HepG2 (cell line): ENCODE data around the gene APOC3. TPM values are rescaled to one million over a fixed set of nuclear protein-coding genes. Genes with fewer than 3 reads are reported as not detected.

Experiments used
- BORCS8-MEF2B ChIP-seq: sonication (generic); formaldehyde crosslinking; IDR thresholded peaks from 2 replicates; pipeline ENCODE4 v1.8.0; 2022; ENCODE audit warnings: mild to moderate bottlenecking, missing genetic modification reagents
- GLI4 ChIP-seq: sonication (generic); formaldehyde crosslinking; IDR thresholded peaks from 2 replicates; pipeline ENCODE4 v1.5.1; 2020; ENCODE audit warnings: missing genetic modification reagents, mild to moderate bottlenecking, moderate library complexity, borderline replicate concordance
- KDM6A ChIP-seq: IDR thresholded peaks from 2 replicates; pipeline ENCODE4 v1.6.1; 2016; ENCODE audit warnings: low read depth
- KLF9 ChIP-seq: IDR thresholded peaks from 2 replicates; pipeline ENCODE4 v1.6.1; 2016; ENCODE audit warnings: low read depth
- MBD4 ChIP-seq: IDR thresholded peaks from 2 replicates; pipeline ENCODE4 v1.6.1; 2012; ENCODE audit warnings: low read length, inconsistent platforms, borderline replicate concordance
- MEIS1 ChIP-seq: sonication (generic); formaldehyde crosslinking; IDR thresholded peaks from 2 replicates; pipeline ENCODE4 v1.9.0; 2021; ENCODE audit warnings: mild to moderate bottlenecking, missing genetic modification reagents, moderate library complexity, borderline replicate concordance
- NFIC ChIP-seq: IDR thresholded peaks from 2 replicates; pipeline ENCODE4 v1.6.1; 2012; ENCODE audit warnings: mild to moderate bottlenecking, low read length, inconsistent platforms
- NR1H2 ChIP-seq: sonication (generic); formaldehyde crosslinking; IDR thresholded peaks from 2 replicates; pipeline ENCODE4 v1.8.1; 2022; ENCODE audit warnings: low read depth, missing genetic modification reagents, borderline replicate concordance
- POLR2G ChIP-seq: fragments of 200-400 bp; formaldehyde crosslinking; IDR thresholded peaks from 2 replicates; pipeline ENCODE4 v1.6.1; 2018; ENCODE audit warnings: mild to moderate bottlenecking, low read depth, low read length, moderate library complexity
- RNF2 ChIP-seq: fragments of 450-650 bp; conservative IDR thresholded peaks from 2 replicates; pipeline ENCODE4 v1.6.1; 2016; ENCODE audit warnings: low read depth
- SIX4 ChIP-seq: sonication (generic); formaldehyde crosslinking; IDR thresholded peaks from 2 replicates; pipeline ENCODE4 v1.4.0; 2020; ENCODE audit warnings: missing genetic modification reagents
- SP5 ChIP-seq: IDR thresholded peaks from 2 replicates; pipeline ENCODE4 v1.6.1; 2016; ENCODE audit warnings: low read depth, borderline replicate concordance
- ZNF652 ChIP-seq: IDR thresholded peaks from 2 replicates; pipeline ENCODE4 v1.6.1; 2016; ENCODE audit warnings: low read depth, borderline replicate concordance
- ZNF7 ChIP-seq: IDR thresholded peaks from 2 replicates; pipeline ENCODE4 v1.6.1; 2016; ENCODE audit warnings: missing biosample characterization, missing genetic modification reagents
- ZNF724P ChIP-seq: sonication (generic); formaldehyde crosslinking; IDR thresholded peaks from 2 replicates; pipeline ENCODE4 v1.8.0; 2022; ENCODE audit warnings: missing genetic modification reagents, borderline replicate concordance
- ZNF746 ChIP-seq: sonication (generic); formaldehyde crosslinking; IDR thresholded peaks from 2 replicates; pipeline ENCODE4 v1.8.0; 2022; ENCODE audit warnings: mild to moderate bottlenecking, missing genetic modification reagents
- polyA plus RNA-seq, 8 experiments: library from polyadenylated mRNA; depleted of rRNA in 3 of 8; stranded (reverse) in 7 of 8; unstranded in 1 of 8; fragments of >200 nt; fragmentation: Illumina TruSeq in 4 of 8; extraction: Trizol in 4 of 8; gene quantifications; 2 replicates each; pipeline versions ENCODE4 v1.2.1 to v1.2.3, GENCODE V29; 2011 to 2016; ENCODE audit warnings: low read depth in 4 of 8, missing spikeins in 1 of 8, mixed read lengths in 1 of 8; ENCODE audit not compliant: insufficient read depth in 1 of 8
- total RNA-seq, 5 experiments: library from RNA; depleted of rRNA; stranded (reverse); fragments of >200 nt; fragmentation: Illumina TruSeq; extraction: Trizol; gene quantifications; 2 replicates each; pipeline ENCODE4 v1.2.3, GENCODE V29; 2016; ENCODE audit warnings: low read depth in 1 of 5
- TF ChIP-seq, protein P1 (sequence below): sonication (generic); formaldehyde crosslinking; IDR thresholded peaks from 2 replicates; pipeline ENCODE4 v1.4.0; 2020; ENCODE audit warnings: mild to moderate bottlenecking, missing genetic modification reagents
- TF ChIP-seq, protein P2 (sequence below): sonication (generic); formaldehyde crosslinking; conservative IDR thresholded peaks from 2 replicates; pipeline ENCODE4 v1.4.0; 2020; ENCODE audit warnings: missing genetic modification reagents
- TF ChIP-seq, protein P3 (sequence below): sonication (generic); formaldehyde crosslinking; IDR thresholded peaks from 2 replicates; pipeline ENCODE4 v1.4.0; 2020; ENCODE audit warnings: low read depth, mild to moderate bottlenecking, missing genetic modification reagents
- TF ChIP-seq, protein P4 (sequence below): sonication (generic); formaldehyde crosslinking; IDR thresholded peaks from 2 replicates; pipeline ENCODE4 v1.5.0; 2020; ENCODE audit warnings: missing genetic modification reagents, mild to moderate bottlenecking, borderline replicate concordance
- TF ChIP-seq, protein P5 (sequence below): sonication (generic); formaldehyde crosslinking; IDR thresholded peaks from 2 replicates; pipeline ENCODE4 v1.8.1; 2023; ENCODE audit warnings: missing genetic modification reagents, mild to moderate bottlenecking, borderline replicate concordance
- TF ChIP-seq, protein P6 (sequence below): sonication (generic); formaldehyde crosslinking; IDR thresholded peaks from 2 replicates; pipeline ENCODE4 v1.8.1; 2023; ENCODE audit warnings: mild to moderate bottlenecking, missing genetic modification reagents

Gene APOC3
- total and polyA plus RNA-seq, 2 of the 13 experiments (the other 11 are each of a cell fraction or from before 2014, with no cell fraction given) = 314 to 687 TPM

DNA sequence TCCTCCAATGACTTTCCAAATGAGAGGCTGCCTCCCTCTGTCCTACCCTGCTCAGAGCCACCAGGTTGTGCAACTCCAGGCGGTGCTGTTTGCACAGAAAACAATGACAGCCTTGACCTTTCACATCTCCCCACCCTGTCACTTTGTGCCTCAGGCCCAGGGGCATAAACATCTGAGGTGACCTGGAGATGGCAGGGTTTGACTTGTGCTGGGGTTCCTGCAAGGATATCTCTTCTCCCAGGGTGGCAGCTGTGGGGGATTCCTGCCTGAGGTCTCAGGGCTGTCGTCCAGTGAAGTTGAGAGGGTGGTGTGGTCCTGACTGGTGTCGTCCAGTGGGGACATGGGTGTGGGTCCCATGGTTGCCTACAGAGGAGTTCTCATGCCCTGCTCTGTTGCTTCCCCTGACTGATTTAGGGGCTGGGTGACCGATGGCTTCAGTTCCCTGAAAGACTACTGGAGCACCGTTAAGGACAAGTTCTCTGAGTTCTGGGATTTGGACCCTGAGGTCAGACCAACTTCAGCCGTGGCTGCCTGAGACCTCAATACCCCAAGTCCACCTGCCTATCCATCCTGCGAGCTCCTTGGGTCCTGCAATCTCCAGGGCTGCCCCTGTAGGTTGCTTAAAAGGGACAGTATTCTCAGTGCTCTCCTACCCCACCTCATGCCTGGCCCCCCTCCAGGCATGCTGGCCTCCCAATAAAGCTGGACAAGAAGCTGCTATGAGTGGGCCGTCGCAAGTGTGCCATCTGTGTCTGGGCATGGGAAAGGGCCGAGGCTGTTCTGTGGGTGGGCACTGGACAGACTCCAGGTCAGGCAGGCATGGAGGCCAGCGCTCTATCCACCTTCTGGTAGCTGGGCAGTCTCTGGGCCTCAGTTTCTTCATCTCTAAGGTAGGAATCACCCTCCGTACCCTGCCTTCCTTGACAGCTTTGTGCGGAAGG is 2.9 kb downstream of the APOC3 start (continued):
- TF ChIP-seq, protein P1, sequence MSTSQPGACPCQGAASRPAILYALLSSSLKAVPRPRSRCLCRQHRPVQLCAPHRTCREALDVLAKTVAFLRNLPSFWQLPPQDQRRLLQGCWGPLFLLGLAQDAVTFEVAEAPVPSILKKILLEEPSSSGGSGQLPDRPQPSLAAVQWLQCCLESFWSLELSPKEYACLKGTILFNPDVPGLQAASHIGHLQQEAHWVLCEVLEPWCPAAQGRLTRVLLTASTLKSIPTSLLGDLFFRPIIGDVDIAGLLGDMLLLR (CRISPR knock-in tag) = peak; percentile 71; the same call in 1 of the 2 replicates
- TF ChIP-seq ZNF652 (CRISPR knock-in tag) = peak; percentile 76; the same call in 1 of the 2 replicates
- TF ChIP-seq SIX4 (CRISPR knock-in tag) = peak; percentile 87
- no peak for TF ChIP-seq NFIC
- no peak; the same call in 1 of the 2 replicates for TF ChIP-seq GLI4 (CRISPR knock-in tag)
- peak; percentile 96 for TF ChIP-seq ZNF746 (CRISPR knock-in tag)
- TF ChIP-seq ZNF724P (CRISPR knock-in tag) = peak; percentile 34; the same call in 1 of the 2 replicates
- TF ChIP-seq, protein P2, sequence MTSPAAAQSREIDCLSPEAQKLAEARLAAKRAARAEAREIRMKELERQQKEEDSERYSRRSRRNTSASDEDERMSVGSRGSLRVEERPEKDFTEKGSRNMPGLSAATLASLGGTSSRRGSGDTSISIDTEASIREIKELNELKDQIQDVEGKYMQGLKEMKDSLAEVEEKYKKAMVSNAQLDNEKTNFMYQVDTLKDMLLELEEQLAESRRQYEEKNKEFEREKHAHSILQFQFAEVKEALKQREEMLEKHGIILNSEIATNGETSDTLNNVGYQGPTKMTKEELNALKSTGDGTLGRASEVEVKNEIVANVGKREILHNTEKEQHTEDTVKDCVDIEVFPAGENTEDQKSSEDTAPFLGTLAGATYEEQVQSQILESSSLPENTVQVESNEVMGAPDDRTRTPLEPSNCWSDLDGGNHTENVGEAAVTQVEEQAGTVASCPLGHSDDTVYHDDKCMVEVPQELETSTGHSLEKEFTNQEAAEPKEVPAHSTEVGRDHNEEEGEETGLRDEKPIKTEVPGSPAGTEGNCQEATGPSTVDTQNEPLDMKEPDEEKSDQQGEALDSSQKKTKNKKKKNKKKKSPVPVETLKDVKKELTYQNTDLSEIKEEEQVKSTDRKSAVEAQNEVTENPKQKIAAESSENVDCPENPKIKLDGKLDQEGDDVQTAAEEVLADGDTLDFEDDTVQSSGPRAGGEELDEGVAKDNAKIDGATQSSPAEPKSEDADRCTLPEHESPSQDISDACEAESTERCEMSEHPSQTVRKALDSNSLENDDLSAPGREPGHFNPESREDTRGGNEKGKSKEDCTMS (CRISPR knock-in tag) = no peak
- no peak for TF ChIP-seq ZNF7 (CRISPR knock-in tag)
- TF ChIP-seq MEIS1 = peak; percentile 97
- TF ChIP-seq, protein P3, sequence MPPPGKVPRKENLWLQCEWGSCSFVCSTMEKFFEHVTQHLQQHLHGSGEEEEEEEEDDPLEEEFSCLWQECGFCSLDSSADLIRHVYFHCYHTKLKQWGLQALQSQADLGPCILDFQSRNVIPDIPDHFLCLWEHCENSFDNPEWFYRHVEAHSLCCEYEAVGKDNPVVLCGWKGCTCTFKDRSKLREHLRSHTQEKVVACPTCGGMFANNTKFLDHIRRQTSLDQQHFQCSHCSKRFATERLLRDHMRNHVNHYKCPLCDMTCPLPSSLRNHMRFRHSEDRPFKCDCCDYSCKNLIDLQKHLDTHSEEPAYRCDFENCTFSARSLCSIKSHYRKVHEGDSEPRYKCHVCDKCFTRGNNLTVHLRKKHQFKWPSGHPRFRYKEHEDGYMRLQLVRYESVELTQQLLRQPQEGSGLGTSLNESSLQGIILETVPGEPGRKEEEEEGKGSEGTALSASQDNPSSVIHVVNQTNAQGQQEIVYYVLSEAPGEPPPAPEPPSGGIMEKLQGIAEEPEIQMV (CRISPR knock-in tag) = peak; percentile 82; the same call in 1 of the 2 replicates
- TF ChIP-seq KDM6A (CRISPR knock-in tag) = peak; percentile 91
- TF ChIP-seq, protein P4, sequence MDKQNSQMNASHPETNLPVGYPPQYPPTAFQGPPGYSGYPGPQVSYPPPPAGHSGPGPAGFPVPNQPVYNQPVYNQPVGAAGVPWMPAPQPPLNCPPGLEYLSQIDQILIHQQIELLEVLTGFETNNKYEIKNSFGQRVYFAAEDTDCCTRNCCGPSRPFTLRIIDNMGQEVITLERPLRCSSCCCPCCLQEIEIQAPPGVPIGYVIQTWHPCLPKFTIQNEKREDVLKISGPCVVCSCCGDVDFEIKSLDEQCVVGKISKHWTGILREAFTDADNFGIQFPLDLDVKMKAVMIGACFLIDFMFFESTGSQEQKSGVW = no peak
- peak; percentile 97 for TF ChIP-seq SP5 (CRISPR knock-in tag)
- TF ChIP-seq, protein P5, sequence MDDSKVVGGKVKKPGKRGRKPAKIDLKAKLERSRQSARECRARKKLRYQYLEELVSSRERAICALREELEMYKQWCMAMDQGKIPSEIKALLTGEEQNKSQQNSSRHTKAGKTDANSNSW (CRISPR knock-in tag) = no peak
- TF ChIP-seq BORCS8-MEF2B (CRISPR knock-in tag) = peak; percentile 93
- TF ChIP-seq NR1H2 = no peak
- TF ChIP-seq KLF9 (CRISPR knock-in tag) = no peak
- TF ChIP-seq POLR2G = peak; percentile 59
- TF ChIP-seq MBD4 = no peak
- TF ChIP-seq RNF2 = no peak
- TF ChIP-seq, protein P6, sequence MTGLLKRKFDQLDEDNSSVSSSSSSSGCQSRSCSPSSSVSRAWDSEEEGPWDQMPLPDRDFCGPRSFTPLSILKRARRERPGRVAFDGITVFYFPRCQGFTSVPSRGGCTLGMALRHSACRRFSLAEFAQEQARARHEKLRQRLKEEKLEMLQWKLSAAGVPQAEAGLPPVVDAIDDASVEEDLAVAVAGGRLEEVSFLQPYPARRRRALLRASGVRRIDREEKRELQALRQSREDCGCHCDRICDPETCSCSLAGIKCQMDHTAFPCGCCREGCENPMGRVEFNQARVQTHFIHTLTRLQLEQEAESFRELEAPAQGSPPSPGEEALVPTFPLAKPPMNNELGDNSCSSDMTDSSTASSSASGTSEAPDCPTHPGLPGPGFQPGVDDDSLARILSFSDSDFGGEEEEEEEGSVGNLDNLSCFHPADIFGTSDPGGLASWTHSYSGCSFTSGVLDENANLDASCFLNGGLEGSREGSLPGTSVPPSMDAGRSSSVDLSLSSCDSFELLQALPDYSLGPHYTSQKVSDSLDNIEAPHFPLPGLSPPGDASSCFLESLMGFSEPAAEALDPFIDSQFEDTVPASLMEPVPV (CRISPR knock-in tag) = no peak
